Umbilical cord (tissue), 2 donors: Measurements from ENCODE around the gene BTBD9. TPM values are rescaled to one million over a fixed set of nuclear protein-coding genes. Genes with fewer than 3 reads are reported as not detected.

ENCODE experiments used
- DNase-seq: peaks from one replicate; pipeline ENCODE4 v3.0.0-alpha.2; 2015; ENCODE audit warnings: low spot score
- total RNA-seq: library from RNA; depleted of rRNA; stranded (reverse); fragments of >200 nt; gene quantifications from one replicate; pipeline ENCODE4 v1.2.3, GENCODE V29; 2014; ENCODE audit warnings: low replicate concordance; ENCODE audit not compliant: insufficient read depth

Gene BTBD9
- total RNA-seq, 1 donor from 2014 or later, result 7.0 TPM

DNA sequence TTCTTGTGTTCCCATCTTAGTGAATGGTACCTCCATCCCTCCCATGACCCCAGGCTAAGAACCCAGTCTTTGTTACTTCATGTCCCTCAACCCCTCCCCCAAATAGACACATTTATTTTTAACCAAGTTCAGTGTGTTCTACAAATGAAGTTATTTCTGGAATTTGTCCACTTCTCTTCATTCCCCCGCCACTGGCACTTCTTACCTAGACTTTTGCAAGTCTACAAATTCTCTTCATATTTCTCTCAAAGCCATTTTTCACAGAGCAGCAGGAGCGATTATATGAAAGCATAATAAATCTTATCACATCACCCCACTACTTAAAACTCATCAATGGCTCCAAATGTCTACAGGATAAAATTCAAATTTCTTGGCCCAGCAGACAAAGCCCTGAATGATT, 131.4 kb downstream of the BTBD9 start:
- no peak for DNase-seq

DNA sequence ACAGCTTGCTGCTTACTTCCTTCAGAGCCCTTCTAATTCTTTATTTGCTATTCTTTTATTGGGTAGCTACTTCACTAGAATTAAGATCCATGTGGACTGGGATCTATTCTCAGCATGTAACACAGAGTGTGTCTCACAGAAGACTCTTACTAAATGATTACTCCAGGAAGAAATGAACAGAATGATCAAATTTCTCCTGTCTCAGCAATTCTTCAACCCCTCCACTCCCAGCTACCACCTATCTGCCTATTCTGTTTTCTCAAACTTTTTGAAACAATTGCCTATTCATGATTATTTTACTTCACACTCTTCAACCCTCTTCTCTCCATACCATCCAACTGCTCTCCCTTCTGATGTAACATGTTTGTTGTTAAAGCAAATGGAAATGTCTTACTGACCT, 132.6 kb downstream of the BTBD9 start:
- no peak for DNase-seq

DNA sequence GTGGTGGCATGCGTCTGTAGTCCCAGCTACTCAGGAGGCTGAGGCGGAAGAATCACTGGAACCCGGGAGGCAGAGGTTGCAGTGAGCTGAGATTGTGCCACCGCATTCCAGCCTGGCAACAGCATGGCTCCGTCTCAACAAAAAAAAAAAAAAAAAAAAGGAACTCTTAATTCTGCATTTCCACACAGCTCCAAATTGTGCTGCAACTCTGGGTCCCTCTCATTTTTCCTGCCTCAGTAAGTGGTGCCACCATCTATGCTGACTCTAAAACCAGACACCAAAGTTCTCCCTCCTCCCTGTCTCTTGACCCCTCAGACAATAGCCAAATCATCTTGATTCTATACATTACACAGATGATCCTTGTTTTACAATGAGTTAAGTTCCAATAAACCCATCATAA, 133.9 kb downstream of the BTBD9 start:
- no peak for DNase-seq

DNA sequence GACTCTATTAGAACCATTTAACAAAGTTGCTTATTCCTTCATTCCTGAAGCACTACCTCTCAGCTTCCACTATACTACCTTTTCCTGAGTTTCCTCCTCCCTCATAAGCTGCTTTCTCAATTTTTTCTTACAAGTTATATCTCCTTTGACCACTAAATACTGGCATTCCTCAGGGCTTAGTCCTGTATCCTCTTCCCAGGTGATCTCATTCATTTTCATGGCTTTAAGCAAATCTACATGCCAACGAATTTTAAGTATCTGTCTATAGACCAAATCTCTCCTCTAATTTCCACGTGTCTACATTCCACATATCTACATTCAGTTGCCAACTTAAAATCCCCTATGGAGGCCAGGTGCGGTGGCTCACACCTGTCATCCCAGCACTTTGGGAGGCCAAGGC, 134.7 kb downstream of the BTBD9 start:
- no peak for DNase-seq

DNA sequence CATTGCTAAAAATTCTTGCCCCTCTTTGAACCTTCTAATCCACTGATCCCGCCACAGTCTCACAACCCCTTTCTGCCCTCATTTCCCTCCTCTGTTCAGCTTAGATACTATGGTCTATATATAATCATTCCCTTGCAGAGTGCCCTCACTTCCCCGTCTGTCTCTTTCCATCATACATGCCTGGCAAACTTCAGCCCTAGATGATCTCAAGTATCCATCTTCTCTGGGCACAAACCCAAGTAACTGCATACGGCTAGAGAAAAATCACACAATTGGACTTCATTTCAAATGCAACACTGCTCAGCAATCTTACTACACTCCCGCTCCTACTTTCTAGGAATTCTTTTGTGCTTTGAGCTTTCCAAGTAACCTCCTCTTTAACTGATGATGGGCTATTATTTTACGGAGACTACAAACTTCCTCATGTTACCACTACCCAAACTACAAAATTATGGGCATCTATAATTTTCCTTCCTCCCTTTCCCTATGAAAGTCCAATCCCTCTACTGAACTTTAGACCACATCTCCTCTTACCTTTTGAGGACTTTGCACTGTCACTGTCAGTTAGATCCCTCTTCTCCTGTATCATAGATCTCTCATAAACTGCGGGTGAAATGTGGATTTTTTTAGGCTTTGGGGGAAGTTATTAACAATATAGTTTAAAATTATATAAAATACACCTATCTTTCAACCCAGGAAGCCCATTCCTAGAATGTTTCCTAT, 135.6 kb downstream of the BTBD9 start:
- peak; percentile 68 for DNase-seq

- no peak for DNase-seq
These were observed 136.5 kb downstream of the BTBD9 start for GRCh38 chr6:38503032-38503773.

DNA sequence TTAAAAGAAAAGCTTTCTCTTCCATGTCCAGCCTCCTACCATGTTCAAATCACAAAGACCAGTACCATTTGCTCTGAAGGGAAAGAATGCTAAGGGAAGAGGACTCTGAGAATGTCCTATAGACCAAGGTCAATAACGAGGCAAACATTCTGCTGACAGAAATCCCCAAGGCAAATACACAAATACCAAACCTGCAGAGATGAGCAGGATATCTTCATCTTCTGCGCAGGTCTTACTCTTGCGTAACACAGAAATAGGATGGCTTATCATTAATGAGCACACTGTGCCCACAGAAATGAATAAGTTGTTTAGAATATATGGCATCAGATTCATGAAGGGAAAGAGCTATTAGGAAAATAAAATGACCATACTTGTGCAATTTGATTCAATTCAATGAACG, 137.3 kb downstream of the BTBD9 start:
- no peak for DNase-seq

- no peak for DNase-seq
These were observed 137.8 kb downstream of the BTBD9 start for GRCh38 chr6:38501931-38502330.

DNA sequence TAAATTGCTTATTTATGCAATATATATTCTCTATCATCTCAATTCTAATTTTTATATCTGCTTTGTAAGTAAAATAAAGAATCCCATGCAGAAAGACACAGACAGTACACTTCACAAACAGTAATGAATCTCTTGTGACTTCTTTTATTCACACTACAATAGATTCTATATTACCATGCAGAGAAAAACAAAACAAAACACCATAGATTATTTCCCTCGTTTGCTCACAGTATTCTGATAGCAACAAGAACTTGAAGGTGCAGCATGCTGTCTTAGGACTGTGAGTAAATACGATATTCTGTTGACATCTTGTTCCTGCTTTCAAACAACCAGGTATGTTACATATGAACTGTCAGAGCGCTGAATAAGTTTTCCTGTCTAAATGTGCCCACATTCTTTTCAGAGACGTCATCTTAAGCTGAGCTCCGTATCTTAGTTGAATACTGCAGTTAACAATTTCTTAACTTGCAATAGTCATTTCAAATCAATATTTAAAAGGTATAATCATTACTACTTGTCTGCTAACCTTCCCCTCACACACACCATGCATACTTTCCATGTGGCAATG, 140.1 kb downstream of the BTBD9 start:
- DNase-seq, result no peak

DNA sequence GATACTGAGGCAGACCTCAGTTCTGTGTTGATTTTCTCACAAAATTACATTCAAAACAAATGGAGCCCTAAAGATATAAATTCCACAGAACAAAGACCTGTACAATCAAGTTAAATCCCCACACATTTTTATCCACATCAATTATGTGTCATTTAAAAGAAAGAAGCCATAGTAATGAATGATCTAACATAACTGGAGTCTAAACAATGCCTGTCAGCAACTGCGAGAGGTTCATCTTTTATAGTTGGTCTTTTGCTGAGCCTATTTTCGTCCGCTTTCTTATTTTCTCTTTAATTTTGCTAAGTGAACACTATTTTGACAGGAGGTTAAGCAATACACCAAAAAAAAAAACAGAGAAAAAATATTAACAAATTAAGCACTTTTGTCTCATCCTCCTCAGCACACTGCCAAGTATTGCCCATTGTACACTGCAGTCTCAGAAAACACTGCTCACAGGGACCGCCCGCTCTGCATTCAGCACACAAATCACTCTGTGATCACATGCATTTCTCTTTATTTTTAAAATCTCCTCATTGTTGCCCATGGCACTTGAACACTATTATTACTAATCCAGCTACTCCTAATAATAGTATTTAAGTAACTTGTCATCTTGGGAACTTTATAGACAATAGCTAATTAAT, 140.8 kb downstream of the BTBD9 start:
- no peak for DNase-seq

DNA sequence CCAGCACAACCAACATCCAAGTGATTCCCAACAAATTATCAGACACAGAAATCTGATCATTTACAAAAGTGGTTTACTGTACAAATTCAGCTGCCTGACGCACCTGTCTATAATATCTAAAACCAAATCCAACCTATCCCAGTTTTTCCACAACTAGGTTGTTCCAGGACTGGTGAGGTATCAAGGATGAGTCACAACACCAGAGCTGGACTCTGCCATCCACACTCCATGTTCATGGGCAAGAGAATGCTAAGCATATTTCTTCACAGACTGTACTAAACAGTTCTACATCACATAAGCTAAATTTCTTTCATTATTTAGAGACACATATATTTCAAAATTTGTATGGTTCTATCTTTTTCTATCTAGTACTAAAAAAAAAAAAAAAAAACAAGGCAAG, 141.6 kb downstream of the BTBD9 start:
- DNase-seq, result no peak

GRCh38 chr6:38497546-38497945, 142.2 kb downstream of the BTBD9 start:
- no peak for DNase-seq

DNA sequence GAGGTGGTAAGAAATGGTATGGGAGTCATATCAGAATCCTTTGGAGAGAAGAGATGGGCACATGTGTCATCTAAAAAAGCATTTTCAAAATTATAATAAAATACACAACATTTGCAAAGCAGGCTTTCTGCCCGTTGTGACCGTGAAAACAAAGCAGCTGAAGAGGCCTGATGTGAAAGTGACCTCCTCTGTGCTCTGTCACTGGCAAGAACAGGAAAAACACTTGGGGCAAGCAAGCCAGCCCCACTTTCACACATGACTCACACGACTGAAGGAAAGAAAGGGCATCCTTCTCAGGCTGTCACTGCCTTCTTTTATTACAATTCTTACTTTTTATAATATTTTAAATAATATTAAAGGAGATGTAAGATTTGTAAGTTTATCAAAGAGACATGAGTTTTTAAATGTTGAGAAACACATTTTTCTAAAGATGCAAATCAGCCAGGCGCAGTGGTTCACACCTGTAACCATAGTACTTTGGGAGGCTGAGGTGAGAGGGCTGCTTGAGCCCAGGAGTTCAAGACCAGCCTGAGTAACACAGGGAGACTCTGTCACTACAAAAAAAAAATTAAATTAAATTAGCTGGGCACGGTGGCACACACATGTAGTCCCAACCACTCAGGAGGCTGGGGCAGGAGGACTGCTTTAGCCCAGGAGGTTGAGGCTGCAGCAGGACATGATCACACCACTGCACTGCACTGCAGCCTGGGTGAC, 143.7 kb downstream of the BTBD9 start:
- DNase-seq, result no peak

DNA sequence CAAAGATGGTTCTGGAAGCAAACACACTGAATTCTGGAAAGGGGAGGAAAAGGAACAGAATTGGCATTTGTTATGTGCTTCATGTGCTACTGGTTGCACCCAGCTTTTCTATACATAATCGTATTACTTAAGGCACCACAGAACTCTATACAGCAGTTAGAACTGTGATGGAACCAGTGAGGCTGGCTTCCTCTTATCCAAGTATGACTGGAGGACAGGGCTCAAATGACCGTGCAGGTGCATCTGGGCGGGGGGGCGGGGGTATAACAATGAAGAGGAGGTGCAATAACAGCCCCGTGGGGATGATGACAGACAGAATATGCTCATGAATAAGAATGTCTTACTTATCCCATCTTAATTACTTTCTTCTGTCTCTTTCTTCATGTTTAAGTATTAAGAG, 144.2 kb downstream of the BTBD9 start:
- DNase-seq, result no peak

DNA sequence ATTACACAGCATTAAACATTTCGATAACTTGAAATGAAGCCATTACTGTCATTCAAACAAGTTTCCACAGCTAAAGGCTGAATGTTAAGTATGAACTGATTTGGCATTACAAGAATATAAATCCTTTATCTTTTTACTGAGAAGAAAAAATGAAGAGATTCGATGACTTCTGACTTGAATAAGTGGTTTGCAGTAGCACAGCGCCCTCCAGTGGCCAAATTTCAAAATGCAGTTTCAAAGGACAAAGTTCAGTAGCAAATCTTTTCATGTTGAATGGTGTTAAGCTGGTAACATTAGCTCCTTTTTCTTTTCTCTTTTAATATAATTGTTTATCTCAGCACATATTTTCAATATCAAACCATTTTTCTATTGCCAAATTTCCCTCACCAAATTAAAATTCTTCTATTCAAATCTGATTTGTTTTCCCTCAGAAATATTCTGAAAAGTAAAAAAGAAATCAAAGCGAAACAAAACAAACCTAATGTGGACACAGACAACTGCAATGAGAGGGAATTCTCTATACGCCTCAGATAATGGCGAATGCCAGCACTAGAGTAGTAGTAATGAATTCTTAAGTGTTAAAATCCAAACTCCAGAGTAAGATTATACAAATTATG, 145.7 kb downstream of the BTBD9 start:
- DNase-seq, result peak; percentile 85

- no peak for DNase-seq
These were observed 147.7 kb downstream of the BTBD9 start for GRCh38 chr6:38492031-38492430.

- DNase-seq, result peak; percentile 39
These were observed 149.8 kb downstream of the BTBD9 start for GRCh38 chr6:38489951-38490350.

GRCh38 chr6:38487423-38487822, 152.3 kb downstream of the BTBD9 start:
- DNase-seq, result no peak

DNA sequence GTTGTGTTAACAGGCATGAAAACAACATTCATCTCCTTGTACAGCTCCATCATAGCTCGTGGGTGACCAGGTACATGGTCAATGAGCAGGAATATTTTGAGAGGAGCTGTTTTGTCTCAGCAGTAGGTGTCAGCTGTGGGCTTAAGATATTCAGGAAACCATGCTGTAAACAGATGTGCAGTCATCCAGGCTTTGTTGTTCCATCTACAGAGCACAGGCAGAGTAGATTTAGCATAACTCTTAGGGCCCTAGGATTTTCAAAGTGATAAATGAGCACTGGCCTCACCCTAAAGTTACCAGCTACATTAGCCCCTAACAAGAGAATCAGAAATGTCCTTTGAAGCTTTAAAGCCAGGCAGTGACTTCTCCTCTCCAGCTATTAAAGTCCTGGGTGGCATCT, 154.2 kb downstream of the BTBD9 start:
- peak; percentile 43 for DNase-seq

DNA sequence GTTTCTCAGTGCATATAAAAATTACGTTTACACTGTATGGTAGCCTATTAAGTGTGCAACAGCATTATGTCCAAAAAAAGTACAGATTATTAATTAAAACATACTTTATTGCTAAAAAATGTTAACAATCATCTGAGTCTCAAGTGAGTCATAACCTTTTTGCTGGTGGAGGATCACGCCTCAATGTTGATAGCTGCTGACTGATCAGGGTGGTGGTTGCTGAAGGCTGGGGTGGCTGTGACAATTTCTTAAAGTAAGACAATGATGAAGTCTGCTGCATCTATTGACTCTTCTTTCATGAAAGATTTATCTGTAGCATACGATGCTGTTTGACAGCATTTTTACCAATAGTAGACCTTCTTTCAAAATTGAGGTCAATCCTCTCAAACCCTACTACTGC, 155.1 kb downstream of the BTBD9 start:
- DNase-seq, result no peak

DNA sequence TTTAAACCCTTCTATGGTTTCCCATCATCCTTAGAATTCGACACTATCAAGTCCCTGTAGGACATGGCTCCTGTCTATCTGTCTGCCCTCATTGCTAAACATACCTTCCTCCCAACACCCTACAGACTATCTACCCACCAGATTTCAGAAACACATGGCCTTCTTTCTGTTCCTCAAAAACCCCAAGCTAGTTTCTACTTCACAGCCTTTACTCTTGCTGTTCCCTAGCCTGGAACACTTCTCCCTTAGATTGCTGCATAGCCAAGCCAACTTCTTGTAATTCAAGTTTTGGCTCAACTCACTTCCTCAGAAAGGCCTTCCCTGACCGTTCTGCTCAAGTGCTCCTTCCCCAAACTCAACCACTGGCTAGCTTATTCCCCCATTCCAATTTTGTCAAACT, 156.2 kb downstream of the BTBD9 start:
- DNase-seq, result no peak
